Omental fat pad (tissue), 4 donors: ENCODE measurements around the gene VCP. TPM values are rescaled to one million over a fixed set of nuclear protein-coding genes. Genes with fewer than 3 reads are reported as not detected.
"Not testable (repeated sequence)": the region's sequence is repeated elsewhere in the genome, so short reads cannot be mapped to it uniquely, and the experiment has no call there.

Source experiments
- ATAC-seq: fragments of 150-250 bp; one replicate; pipeline ENCODE4 v1.9.1; 2016; ENCODE audit warnings: mild to moderate bottlenecking, moderate library complexity; ENCODE audit not compliant: low FRiP score
- DNase-seq: peaks from one replicate; pipeline ENCODE4 v3.0.0-alpha.2; 2019; ENCODE audit warnings: low spot score
- total RNA-seq, 4 donors: library from RNA; depleted of rRNA; stranded (reverse); fragments of >200 nt; gene quantifications; one replicate each; pipeline ENCODE4 v1.1.0, GENCODE V29; 2016
- TF ChIP-seq, protein P1 (sequence below), 3 donors: fragments of 450-650 bp; IDR thresholded peaks; one replicate each; pipeline ENCODE4 v1.5.1; 2016 to 2017; ENCODE audit warnings: antibody characterized with exemption in 3 of 3, mild to moderate bottlenecking in 3 of 3, moderate library complexity in 2 of 3

VCP gene
- total RNA-seq, 4 donors from 2014 or later: 175 to 317 (median 207) TPM

DNA sequence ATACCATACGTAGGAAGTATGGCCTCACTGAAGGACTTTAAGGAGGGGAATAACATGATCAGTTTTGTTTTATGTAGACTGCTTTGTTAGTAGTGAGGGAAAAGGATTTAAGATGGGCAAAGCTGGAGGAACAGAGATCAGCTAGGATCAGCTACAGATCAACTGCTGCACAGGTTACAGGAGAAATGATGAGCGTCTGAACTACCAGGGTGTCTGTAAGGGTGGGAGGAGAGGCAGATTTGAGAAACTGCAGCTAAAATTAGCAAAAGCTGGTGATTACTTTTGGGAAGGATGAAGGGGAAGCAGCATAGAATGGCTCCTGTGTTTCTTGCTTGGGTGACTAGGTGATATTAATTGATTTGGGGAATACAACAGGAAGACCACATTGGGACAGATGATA, 39.3 kb downstream of the VCP start:
- TF ChIP-seq, protein P1, sequence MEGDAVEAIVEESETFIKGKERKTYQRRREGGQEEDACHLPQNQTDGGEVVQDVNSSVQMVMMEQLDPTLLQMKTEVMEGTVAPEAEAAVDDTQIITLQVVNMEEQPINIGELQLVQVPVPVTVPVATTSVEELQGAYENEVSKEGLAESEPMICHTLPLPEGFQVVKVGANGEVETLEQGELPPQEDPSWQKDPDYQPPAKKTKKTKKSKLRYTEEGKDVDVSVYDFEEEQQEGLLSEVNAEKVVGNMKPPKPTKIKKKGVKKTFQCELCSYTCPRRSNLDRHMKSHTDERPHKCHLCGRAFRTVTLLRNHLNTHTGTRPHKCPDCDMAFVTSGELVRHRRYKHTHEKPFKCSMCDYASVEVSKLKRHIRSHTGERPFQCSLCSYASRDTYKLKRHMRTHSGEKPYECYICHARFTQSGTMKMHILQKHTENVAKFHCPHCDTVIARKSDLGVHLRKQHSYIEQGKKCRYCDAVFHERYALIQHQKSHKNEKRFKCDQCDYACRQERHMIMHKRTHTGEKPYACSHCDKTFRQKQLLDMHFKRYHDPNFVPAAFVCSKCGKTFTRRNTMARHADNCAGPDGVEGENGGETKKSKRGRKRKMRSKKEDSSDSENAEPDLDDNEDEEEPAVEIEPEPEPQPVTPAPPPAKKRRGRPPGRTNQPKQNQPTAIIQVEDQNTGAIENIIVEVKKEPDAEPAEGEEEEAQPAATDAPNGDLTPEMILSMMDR (IDR thresholded peaks at IDR 0.05): no peak
- no peak for ATAC-seq
- no peak for DNase-seq

DNA sequence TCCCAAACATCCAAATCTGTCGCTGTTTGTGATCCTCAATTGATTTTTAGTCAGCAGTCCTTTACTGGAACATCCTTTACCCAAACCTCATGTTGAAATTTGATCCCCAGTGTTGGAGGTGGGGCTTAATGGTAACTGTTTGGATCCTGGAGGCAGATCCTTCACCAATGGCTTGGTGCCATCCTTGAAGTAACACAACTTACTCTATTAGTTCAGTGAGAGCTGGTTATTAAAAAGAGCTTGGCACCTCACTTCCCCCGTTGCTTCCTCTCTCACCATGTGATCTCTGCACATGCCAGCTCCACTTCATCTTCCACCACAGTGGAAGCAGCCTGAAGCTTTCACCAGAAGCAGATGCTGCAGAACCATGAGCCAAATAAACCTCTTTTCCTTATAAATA, 42.6 kb downstream of the VCP start:
- ATAC-seq: no peak
- TF ChIP-seq, protein P1 (IDR thresholded peaks at IDR 0.05): no peak
- DNase-seq: no peak

DNA sequence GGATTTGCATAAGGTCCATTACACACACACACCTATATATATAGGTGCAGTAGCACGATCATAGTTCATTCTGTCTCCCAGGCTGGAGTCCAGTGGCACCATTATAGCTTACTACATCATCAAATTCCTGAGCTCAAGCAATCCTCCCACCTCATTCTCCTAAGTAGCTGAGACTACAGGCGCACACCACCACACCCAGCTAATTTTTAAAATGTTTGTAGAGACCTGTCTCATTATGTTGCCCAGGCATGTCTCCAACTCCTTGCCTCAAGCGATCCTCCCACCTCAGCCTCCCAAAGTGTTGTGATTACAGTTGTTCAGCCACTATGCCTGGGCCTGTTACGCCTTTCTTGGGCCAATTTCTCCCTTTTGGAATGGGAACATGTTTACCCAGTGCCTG, 43.2 kb downstream of the VCP start:
- TF ChIP-seq, protein P1 (IDR thresholded peaks at IDR 0.05): no peak
- ATAC-seq: no peak
- no peak for DNase-seq

DNA sequence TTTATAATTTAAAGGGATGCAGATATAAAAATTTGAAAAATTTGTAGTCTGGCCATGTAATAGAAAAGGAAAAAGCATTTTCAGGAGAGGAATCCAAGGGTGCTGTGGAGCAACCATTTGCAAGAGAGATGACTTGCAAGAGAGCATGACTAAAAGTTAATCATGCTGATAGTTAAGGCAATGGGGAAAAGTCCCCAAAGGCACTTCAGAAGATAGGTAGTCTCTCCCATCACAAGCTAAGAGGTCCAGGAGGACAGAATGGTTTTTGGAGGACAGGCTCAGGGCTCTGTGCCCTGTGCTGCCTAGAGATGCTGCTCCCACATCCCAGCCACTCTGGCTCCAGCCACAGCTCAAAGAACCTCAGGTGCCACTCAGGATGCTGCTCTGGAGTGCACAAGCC, 44.1 kb downstream of the VCP start:
- TF ChIP-seq, protein P1 (IDR thresholded peaks at IDR 0.05): no peak
- DNase-seq (no peak), ATAC-seq (no peak)

DNA sequence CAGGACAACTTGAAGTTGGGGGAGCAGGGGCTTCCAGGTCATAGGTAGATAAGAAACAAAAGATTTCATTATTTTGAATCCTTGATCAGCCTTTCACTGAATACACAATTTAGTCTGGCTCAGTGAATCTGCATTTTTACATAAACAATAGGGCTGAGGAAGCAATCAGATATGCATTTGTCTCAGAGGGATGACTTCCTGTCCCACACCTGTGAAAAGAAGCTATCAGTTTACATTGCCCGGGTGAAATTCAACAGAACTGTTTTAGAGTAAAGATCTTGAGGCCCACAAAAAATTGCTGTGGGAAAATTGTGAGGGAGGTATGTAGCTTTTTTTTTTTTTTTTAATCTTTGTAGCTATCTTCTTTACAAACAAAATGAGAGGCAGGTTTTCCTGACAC, 44.6 kb downstream of the VCP start:
- TF ChIP-seq, protein P1 (IDR thresholded peaks at IDR 0.05): no peak
- ATAC-seq (no peak), DNase-seq (no peak)

DNA sequence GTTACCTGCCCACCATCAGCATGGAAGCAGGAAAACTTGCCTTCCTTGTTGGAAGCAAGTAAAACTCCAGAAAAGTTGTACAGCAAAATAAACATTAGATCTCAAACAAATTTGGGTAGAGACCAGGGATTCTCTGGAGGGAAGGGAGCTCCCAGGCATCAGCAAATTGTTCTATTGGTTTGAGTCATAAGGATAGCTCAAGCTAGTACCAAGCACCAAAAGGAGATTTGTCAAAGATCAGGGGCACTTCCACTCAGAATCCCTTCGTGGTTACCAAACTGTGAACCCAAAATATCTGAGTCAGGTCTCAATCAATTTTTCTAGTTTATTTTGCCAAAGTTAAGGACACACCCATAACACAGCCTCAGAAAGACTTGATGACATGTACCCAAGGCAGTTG, 45.1 kb downstream of the VCP start:
- TF ChIP-seq, protein P1 (IDR thresholded peaks at IDR 0.05): no peak
- DNase-seq: no peak
- peak; percentile 74 for ATAC-seq

DNA sequence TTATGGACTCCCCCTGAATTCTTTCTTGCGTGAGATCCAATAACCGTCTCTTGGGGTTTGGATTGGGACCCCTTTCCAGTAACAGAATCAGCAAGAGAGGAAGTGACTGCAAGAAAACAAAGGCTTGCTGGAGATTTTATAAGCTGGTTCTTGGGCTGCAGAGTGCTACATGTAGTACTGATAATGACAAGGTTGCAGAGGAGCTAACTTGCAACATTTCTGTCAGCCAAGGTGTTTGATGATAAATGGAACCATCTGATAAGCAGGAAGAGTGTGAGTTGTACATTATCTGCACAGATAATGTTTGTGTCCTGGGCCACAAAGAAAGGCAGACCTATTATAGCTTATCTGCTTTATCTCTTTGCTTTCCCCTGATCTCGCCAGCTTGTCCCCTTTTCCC, 45.8 kb downstream of the VCP start:
- TF ChIP-seq, protein P1 (IDR thresholded peaks at IDR 0.05): no peak
- DNase-seq: no peak
- no peak for ATAC-seq

DNA sequence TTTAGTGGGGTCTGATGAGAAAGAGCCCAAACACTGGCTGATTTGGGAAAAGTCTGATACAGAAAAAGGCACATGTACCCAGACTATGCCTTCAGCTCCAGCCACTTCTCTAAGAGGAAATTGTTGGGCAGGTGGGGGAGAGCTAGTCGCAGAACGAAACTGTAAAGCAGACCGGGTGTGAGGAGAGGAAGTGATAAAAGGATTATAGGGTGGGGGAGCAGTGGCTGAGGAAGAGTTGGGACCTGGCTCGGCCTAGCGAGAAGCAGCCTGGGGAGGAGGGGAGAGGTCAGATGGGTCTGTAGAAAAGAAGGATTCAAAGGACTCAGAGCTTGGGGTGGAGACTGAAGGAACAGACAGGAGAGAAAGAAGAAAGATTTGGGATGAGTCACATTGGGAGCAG, 49.0 kb downstream of the VCP start:
- DNase-seq, ATAC-seq: not testable (repeated sequence)
